ENCODE measurements around the gene TNS3. TPM values are rescaled to one million over a fixed set of nuclear protein-coding genes. Genes with fewer than 3 reads are reported as not detected.

The TNS3 gene
- total RNA-seq, 2 experiments from 2014 or later: not detected

DNA sequence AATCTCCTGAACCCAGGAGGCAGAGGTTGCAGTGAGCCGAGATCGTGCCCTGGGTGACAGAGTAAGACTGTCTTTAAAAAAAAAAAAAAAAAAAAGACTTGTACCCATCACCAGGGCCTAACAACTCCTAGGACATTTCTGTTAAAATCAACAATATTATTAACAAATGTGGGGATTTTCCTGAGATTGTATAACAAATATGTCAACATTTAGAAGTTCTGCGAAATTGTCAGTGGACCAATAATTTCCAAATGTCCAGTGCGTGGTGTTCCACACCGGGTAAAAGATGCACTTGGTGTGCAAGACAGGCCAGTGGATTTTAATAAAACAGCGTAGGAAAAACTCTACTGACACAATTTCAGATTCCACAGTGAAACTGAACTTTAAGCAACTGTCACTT is 71.1 kb downstream of the TNS3 start:
- ChIA-PET POLR2A (no interaction called here), CTCF (no interaction called here)
- Mint-ChIP-seq H3K36me3 (ENCODE audit: low read depth) (no peaks in the 10 kb centered on the region), H3K4me3 (no peak overlapping the region), H3K4me1 (no peaks in the 10 kb centered on the region), H3K27ac (no peak overlapping the region), H3K9me3 (no peaks in the 10 kb centered on the region), H3K27me3 (no peaks in the 10 kb centered on the region)
- DNase-seq: no peak

DNA sequence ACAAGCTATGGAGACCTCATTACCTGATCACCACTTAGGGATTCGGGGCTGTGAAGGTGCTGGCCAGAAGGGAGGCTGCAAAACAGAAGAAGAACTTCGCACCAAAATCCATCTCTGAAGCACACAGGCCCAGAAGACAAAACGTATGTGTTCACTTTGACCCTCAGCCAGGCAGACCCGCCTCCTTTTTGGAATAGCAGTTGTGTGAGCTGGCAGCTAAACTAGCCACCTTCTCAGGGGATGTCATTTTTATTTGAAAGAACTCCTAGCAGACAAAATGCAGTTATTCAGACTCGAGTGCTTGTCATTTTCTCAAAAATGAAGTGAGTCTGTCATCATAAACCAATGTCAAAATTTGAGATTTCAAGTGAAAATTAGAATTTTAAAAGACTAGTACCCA is 71.7 kb downstream of the TNS3 start:
- H3K4me1 Mint-ChIP-seq: no peaks in the 10 kb centered on the region
- H3K4me3 Mint-ChIP-seq: no peak overlapping the region
- H3K9me3 Mint-ChIP-seq: no peaks in the 10 kb centered on the region
- no peak for DNase-seq
- no peak overlapping the region for H3K27ac Mint-ChIP-seq
- ChIA-PET POLR2A (no interaction called here), CTCF (no interaction called here)
- no peaks in the 10 kb centered on the region for H3K36me3 Mint-ChIP-seq (ENCODE audit: low read depth)
- no peaks in the 10 kb centered on the region for H3K27me3 Mint-ChIP-seq

DNA sequence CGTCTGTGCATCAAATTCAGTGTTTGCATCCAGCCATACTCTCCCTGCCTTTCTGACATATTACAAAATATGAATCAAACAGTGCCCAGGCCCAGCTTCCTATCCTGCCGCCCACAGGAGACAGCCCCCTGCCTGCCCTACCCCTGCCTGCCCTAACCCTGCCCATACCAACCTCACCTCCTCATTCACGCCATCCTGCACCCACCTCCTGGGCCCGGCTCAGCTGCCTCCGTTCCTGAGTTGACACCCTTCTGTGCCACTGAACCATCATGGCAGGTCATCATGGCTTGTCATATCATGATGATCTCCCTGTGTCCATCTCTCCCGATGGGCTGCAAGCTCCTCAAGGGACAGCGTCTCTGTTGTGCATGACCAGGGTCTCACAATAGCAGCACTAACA is 72.3 kb downstream of the TNS3 start:
- Mint-ChIP-seq H3K27me3 (no peaks in the 10 kb centered on the region), H3K36me3 (ENCODE audit: low read depth) (no peaks in the 10 kb centered on the region), H3K4me1 (no peaks in the 10 kb centered on the region), H3K9me3 (no peaks in the 10 kb centered on the region), H3K4me3 (no peak overlapping the region), H3K27ac (no peak overlapping the region)
- ChIA-PET POLR2A (no interaction called here), CTCF (no interaction called here)
- no peak for DNase-seq

DNA sequence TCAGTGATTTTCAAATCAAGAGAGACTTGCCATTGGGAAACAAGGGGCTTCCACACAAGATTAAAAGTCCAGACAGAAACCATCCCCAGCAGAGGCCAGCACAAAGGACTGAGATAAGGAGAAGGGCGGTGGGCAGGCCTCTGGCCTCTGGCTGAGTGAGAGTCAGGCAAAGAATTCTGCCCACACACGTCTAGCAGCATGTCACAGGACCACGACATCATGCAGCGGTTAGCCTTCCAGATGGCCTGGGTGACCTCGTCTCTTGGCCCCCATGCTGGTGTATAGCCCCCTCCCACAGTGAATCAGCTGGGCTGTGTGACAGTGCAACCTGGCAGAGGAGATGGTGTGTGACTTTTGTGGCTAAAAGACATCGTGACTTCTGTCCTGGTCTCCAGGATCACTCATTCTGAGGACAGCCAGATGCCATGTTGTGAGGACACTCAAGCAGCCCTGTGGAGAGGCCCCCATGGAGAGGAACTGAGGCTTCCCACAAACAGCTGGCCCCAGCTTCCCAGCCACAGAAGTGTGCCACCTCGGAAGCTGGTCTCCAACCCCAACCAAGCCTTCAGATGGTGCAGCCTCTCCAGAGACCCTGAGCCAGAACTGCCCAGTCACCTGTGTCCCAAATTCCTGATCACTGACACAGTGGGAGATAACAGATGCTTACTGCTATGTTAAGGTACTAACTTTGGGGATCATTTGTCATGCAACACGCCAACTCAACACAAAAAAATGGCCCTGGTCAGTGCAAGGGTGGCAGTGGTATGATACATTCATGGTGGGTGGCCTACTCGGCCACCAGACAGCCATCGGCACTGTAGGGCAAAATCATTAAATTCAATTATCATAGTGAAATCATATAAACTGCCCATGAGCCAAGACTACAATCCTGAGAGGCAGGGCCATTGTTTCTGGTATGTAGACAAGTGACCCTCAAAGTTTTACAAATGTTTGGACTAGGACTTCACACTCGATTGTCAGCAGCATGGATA is 73.2 kb downstream of the TNS3 start:
- Mint-ChIP-seq H3K9me3 (no peaks in the 10 kb centered on the region), H3K4me1 (no peaks in the 10 kb centered on the region), H3K27me3 (no peaks in the 10 kb centered on the region), H3K36me3 (ENCODE audit: low read depth) (no peaks in the 10 kb centered on the region), H3K4me3 (no peak overlapping the region), H3K27ac (no peak overlapping the region)
- ChIA-PET CTCF (no interaction called here), POLR2A (no interaction called here)
- DNase-seq: no peak

DNA sequence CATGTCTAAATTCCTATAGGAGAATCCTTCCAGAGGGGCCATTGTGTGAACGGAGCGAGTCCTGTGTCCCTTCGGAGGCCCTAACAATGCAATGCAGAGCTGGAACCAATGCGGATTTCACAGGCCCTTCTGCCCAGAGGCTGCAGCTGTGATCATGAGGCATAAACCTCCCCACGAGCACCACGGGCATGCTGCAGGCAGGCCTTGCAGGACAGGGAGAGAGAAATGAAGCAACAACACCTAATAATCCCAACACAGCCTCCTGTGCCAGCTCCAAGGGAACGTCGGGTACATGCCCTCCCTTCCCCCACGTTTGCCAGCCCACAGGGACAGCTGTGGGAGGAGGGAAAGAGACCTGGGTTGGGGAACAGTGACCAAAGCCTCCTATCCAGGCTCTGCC is 74.4 kb downstream of the TNS3 start:
- Mint-ChIP-seq H3K27ac (no peak overlapping the region), H3K27me3 (no peaks in the 10 kb centered on the region), H3K9me3 (no peaks in the 10 kb centered on the region), H3K4me1 (no peaks in the 10 kb centered on the region), H3K4me3 (no peak overlapping the region), H3K36me3 (ENCODE audit: low read depth) (no peaks in the 10 kb centered on the region)
- DNase-seq: no peak
- ChIA-PET CTCF (no interaction called here), POLR2A (no interaction called here)

DNA sequence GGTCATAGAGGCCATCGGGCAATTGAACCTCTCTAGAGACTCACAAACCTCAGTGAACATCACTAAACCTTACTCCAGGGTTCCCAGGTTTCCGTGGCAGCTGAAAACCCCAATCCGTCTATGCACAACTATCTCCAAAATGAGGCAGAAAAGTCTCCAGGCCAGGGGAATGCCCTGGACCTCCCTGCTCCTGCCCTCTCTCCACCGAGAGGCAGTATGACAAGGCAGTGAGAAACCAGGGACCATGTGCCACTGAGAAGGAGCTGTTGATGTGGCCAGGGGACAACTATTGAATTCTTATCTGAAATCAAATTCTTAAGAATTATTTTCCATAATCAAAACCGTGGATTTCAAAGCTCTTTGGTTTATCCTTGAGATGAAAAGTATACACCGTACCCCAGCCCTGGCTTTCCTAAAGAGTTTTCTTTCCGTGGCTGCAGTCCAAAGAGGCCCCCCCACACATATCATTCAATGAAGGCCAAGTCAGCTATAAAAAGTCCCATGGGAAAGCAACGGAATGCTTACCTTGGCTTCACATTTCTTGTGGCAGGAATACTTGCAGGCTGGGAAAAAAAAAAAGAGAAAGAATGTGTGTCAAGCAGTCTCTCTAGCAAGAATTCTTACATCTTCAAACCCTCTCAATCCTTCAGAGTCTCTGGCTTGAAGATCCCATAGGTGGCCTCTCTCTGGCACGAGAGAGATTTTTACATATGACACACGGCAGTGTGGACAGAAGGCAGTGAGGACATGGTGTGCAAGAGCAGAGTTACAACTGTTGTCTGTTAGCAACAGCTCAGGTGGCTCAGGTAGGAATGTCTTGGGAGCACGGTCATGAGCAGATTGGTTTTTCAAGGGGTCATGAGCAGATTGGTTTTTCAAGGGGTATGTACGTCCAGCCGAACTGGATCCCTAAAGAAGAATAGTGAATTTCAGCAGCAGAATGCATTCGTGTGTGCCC is 75.2 kb downstream of the TNS3 start:
- H3K27ac Mint-ChIP-seq: no peak overlapping the region
- POLR2A ChIA-PET: no interaction called here
- no peaks in the 10 kb centered on the region for H3K36me3 Mint-ChIP-seq (ENCODE audit: low read depth)
- H3K4me3 Mint-ChIP-seq: no peak overlapping the region
- no peaks in the 10 kb centered on the region for H3K27me3 Mint-ChIP-seq
- no peak for DNase-seq
- no peaks in the 10 kb centered on the region for H3K9me3 Mint-ChIP-seq
- H3K4me1 Mint-ChIP-seq: no peaks in the 10 kb centered on the region
- CTCF ChIA-PET: no interaction called here

DNA sequence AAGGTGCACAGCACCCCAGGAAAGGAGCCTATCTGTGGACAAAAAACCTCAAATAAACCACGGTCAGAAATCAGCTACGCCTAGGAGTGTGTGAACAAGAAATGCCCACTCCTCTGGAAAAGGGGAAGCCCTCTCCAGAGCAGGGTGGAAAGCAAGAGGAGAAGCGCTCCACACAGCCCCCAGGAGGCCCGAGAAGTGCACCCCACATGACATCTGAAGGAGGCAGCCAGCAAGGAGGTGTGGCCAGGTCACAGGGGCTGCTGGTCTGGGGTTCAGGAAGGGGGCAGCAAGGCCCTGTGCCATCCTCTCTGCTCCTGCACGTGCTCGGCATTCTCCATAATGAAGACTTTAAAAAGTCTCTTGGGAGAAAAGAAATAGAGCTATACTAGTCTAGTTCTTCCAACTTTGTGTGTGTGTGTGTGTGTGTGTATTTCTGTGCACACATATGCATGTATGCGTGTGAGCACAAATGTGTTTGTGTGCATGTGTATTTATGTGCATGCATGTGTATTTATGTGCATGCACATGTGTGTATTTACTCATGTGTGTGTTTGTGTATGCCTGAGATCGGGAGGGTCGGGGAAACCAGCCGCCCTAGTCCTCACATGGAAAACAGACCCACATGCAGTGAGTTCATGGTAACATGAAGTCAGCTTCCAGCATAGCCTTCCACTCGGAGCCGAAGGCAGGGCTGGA is 76.5 kb downstream of the TNS3 start:
- CTCF ChIA-PET: no interaction called here
- POLR2A ChIA-PET: no interaction called here
- Mint-ChIP-seq H3K27ac (no peak overlapping the region), H3K27me3 (no peaks in the 10 kb centered on the region), H3K36me3 (ENCODE audit: low read depth) (no peaks in the 10 kb centered on the region), H3K9me3 (no peaks in the 10 kb centered on the region), H3K4me1 (no peaks in the 10 kb centered on the region), H3K4me3 (no peak overlapping the region)
- no peak for DNase-seq

DNA sequence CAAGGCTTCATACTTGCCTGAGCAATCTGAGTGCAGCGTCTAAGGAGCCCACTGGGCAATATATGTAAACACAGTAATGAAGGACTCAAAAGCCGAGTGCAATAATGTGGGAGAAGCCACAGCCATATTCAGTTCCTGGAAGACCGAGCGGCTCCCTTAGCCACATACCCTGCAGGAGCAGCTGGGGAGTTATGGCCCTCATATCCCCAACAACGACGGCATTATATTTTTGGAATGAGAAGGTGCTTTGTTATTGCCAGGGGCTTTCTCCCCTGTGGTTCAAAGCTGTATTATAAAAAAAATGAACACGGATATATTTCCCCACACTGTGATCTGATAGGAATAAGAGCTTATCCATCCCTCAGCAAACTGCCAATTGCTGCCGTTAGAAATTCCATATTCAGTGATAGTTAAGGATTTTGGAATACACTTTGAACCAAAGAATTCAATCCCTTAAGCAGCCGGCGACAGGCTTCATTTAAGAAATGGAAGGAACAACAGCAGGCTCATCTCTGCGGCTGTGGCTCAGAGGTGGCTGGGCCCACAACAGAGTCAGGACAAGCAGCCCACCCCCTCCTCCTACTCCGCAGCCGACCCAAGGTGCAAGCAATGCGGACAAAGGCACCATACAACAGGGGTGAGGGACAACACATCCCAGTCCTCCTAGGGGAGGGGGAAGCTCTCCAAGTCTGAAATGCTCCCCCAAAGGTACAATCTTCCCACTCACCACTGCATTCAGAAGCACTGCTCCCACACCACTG is 77.2 kb downstream of the TNS3 start:
- no peaks in the 10 kb centered on the region for H3K9me3 Mint-ChIP-seq
- H3K27me3 Mint-ChIP-seq: no peaks in the 10 kb centered on the region
- no peaks in the 10 kb centered on the region for H3K36me3 Mint-ChIP-seq (ENCODE audit: low read depth)
- DNase-seq: no peak
- H3K4me3 Mint-ChIP-seq: no peak overlapping the region
- no peaks in the 10 kb centered on the region for H3K4me1 Mint-ChIP-seq
- H3K27ac Mint-ChIP-seq: no peak overlapping the region
- ChIA-PET POLR2A (no interaction called here), CTCF (no interaction called here)

DNA sequence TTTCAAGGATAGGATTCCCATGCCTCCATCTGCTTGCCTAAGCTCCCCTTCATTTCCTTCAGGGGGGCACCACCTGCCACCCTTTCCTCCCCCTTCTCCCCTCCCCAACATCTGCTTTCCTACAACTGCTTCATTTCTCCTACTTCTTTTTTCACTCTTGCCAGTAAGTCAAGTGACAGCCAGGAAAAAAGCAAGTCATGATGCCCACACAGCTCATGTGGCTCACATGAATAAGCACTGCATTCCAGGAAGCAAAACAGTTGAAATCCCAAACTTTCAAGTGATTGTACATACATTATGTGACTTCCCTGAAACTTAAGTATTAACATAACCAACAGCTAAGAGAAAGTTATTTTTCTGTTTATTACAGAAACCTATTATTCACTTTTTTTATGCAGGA is 78.6 kb downstream of the TNS3 start:
- no peaks in the 10 kb centered on the region for H3K36me3 Mint-ChIP-seq (ENCODE audit: low read depth)
- no peak overlapping the region for H3K4me3 Mint-ChIP-seq
- CTCF ChIA-PET: no interaction called here
- POLR2A ChIA-PET: no interaction called here
- H3K9me3 Mint-ChIP-seq: no peaks in the 10 kb centered on the region
- no peaks in the 10 kb centered on the region for H3K27me3 Mint-ChIP-seq
- DNase-seq: no peak
- H3K4me1 Mint-ChIP-seq: no peaks in the 10 kb centered on the region
- no peak overlapping the region for H3K27ac Mint-ChIP-seq

DNA sequence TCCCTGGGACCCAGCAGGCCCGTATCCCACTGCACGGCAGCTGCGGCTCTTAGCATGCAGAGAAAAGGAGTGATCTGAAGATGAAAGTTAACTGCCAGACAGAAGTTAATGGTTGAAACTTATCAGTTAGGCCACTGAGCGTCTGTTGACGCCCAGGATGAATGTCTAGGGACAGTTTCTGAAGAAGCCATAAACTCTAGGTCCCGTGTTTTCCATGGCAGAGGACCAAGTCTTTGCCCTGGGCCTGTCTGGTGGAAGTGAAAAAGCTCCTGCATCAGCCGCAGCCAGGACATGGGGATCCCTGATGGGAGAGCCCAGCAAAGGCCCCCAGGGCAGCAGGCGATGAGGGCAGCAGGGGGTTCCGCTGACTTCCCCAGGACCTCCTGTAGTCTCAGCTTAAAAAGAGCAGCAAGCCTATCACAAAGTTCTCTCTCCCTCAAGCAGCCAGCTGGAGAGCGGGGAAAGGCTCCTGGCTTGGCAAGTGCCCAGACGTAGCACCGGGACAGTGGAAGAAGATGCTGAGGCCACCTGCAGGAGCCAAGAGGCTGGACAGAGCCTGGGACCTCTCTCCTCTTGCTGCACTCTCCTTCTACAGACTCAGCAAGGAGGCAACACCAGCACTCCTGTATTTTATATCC is 79.6 kb downstream of the TNS3 start:
- Mint-ChIP-seq H3K4me1 (no peaks in the 10 kb centered on the region), H3K9me3 (no peaks in the 10 kb centered on the region), H3K27me3 (no peaks in the 10 kb centered on the region), H3K27ac (no peak overlapping the region), H3K36me3 (ENCODE audit: low read depth) (no peaks in the 10 kb centered on the region), H3K4me3 (no peak overlapping the region)
- no peak for DNase-seq
- ChIA-PET CTCF (no interaction called here), POLR2A (no interaction called here)

DNA sequence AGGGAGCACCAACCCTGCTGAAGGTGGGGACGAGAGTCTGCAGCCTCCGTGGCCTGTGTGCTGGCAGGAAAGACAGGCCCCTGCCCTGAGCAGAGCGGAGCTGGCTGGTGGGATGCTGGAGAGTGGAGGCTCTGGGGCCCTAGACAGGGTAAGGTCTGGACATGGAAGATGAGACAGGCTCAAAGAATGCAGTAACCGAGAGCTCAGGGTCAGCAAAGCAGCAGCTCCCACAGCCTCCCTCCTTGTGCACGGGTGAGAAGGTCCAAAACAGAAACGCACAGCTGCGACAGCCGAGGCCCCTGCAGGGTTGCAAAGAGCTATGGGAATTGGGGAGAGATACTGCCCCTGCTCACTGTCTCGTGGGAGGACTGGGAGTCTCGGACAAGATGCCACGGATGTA is 80.5 kb downstream of the TNS3 start:
- Mint-ChIP-seq H3K4me1 (no peaks in the 10 kb centered on the region), H3K27ac (no peak overlapping the region), H3K4me3 (no peak overlapping the region), H3K27me3 (no peaks in the 10 kb centered on the region), H3K36me3 (ENCODE audit: low read depth) (no peaks in the 10 kb centered on the region), H3K9me3 (no peaks in the 10 kb centered on the region)
- DNase-seq: no peak
- POLR2A ChIA-PET: no interaction called here
- CTCF ChIA-PET: interaction anchor here (0.6 kb wide), 1 partner anchor 350 kb away, joined by 3 read pairs; no protein-coding TSS in a partner anchor

DNA sequence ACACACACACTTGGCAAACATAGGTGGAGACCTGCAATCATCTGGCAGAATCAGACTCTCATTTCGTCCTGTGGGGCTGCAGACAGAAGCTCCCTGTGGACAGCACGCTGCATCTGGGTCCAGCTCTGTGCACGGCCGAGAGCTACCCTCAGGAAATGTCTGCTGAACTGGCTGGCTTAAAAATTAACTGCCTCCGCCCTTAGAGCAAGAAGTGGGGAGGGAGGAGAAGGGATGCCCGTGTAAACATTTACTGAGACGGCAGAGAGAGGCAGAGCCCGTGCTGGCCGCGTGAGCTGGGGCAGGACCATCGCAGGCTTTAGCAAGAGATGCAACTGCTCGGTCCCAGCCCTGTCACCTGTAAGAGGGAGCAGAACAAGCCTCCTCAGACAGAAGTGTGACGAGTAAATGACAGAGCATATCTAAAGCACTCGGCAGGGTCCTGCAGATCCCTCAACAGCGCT is 81.8 kb downstream of the TNS3 start:
- POLR2A ChIA-PET: no interaction called here
- CTCF ChIA-PET: no interaction called here
- no peaks in the 10 kb centered on the region for H3K9me3 Mint-ChIP-seq

More for the DNA sequence above, 81.8 kb downstream of the TNS3 start:
- H3K4me3 Mint-ChIP-seq: no peak overlapping the region
- no peaks in the 10 kb centered on the region for H3K4me1 Mint-ChIP-seq
- no peaks in the 10 kb centered on the region for H3K36me3 Mint-ChIP-seq (ENCODE audit: low read depth)
- H3K27me3 Mint-ChIP-seq: peaks cover 2% of the 10 kb centered on the region
- H3K27ac Mint-ChIP-seq: no peak overlapping the region
- no peak for DNase-seq

Data from activated CD4-positive, alpha-beta T cell treated with anti-CD3 and anti-CD28 coated beads, Interleukin-2, amount 10 ng/mL, durations not matched to agents 7 days and 5 days (primary cell).